GM12864 (cell line): ENCODE results near the gene SMARCD1.
A peak's percentile ranks its signal among the peaks of the same experiment; 100 is the strongest.

Source experiments
- DNase-seq: peaks from one replicate; pipeline ENCODE4 v3.0.0-alpha.2; 2011; ENCODE audit warnings: low read depth
- H3K4me3 ChIP-seq: 2 replicates; pipeline ENCODE4 v1.5.1; 2011; ENCODE audit warnings: mild to moderate bottlenecking, low read depth, low read length, control low read depth
- TF ChIP-seq, protein P1 (sequence below): IDR thresholded peaks from 2 replicates; pipeline ENCODE4 v1.5.1; 2011; ENCODE audit warnings: low read depth, mild to moderate bottlenecking, moderate library complexity, low read length, control low read depth, inconsistent platforms; ENCODE audit errors: missing control alignments

The SMARCD1 gene

DNA sequence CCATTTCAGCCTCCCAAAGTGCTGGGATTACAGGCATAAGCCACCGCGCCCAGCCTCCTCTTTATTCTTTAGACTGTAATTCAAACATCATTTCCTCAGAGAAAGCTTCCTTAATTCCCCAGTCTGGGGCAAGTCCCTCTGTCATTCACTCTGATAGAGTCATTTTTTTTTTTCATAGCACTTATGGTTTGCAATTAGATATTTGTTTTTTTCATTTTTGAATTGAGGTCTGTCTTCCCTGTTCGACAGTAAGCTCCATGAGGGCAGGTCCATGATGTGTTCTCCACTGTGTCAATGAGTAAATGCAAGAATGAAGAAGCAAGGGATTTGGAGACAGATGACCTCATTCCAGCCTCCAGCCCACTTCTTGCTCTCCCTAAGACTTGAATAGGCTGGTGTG, 15.6 kb upstream of the SMARCD1 start:
- DNase-seq, result no peak
- H3K4me3 ChIP-seq, result no peak overlapping the region

DNA sequence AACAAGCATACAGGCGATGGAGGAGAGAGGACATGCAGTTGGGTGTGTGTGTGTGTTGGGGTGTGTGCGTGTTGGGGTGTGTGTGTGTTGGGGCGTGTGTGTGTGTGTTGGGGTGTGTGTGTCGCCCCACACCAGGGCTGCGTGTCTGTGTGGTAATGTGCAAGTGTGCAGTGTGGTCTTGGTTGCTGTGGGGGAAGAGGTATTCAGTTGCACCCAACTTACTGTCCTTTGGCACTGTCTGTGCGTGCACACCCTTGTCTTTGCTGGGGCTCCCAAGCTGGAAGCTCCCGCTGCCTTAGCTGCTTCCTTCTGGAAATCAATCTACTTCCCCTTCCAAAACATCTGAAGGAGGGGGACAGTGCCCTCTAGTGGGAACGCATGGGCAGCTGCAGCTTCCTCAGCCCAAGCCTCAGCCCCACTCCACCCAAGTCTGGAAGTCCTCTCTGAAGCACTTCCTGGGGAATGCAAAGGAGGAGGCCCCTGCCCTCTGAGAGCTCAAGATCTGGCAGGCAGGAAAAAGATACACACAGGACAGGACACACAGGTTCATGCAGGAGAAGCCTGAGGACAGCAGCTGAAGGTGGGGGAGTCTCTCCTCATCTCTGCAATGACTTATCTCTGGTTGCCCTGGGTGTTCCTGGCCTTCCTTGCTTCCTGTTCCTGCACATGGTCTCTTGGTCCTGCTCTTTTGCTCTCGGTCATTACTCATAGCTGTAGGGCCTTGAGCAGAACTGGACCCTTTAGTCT, 14.7 kb upstream of the SMARCD1 start:
- DNase-seq, result no peak
- no peak overlapping the region for H3K4me3 ChIP-seq
- TF ChIP-seq, protein P1, sequence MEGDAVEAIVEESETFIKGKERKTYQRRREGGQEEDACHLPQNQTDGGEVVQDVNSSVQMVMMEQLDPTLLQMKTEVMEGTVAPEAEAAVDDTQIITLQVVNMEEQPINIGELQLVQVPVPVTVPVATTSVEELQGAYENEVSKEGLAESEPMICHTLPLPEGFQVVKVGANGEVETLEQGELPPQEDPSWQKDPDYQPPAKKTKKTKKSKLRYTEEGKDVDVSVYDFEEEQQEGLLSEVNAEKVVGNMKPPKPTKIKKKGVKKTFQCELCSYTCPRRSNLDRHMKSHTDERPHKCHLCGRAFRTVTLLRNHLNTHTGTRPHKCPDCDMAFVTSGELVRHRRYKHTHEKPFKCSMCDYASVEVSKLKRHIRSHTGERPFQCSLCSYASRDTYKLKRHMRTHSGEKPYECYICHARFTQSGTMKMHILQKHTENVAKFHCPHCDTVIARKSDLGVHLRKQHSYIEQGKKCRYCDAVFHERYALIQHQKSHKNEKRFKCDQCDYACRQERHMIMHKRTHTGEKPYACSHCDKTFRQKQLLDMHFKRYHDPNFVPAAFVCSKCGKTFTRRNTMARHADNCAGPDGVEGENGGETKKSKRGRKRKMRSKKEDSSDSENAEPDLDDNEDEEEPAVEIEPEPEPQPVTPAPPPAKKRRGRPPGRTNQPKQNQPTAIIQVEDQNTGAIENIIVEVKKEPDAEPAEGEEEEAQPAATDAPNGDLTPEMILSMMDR, result peak; percentile 98

More for the DNA sequence above, 15.6 kb upstream of the SMARCD1 start:
- TF ChIP-seq, protein P1, result no peak

DNA sequence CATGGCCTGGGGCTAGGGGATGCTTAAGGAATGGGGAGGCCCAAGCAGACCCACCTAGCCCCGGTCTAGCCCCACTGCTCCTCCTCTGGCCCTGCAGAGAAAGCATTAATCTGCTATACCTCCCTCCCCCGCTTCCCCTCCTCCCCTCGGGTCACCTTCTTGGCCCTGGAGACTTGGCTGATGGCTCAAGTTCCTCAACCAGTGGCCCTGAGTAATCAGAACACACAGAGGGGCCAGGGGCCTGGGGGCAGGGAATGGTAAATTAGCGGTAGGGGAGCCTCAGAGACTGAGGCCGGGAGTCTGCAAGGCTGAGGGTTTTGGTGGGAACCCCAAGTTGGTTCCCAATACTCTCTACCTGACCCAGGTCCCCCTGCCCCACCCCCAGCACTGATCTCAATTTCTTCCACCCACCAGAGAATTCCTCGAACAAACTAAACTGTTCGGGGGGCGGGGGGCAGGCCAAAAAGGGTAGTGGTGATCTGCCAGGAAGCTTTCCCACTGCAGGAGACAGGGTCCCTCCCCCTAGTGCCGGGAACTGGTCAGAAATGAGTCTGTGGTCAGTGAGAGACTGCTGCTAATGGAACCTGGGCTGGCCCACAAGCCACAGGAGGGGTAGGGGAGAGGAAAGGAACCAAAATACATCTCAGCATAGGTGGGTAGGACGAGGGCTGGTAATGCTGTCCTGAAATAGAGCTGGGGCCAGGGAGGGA, 12.8 kb upstream of the SMARCD1 start:
- no peak for DNase-seq
- no peak overlapping the region for H3K4me3 ChIP-seq
- TF ChIP-seq, protein P1, result no peak

DNA sequence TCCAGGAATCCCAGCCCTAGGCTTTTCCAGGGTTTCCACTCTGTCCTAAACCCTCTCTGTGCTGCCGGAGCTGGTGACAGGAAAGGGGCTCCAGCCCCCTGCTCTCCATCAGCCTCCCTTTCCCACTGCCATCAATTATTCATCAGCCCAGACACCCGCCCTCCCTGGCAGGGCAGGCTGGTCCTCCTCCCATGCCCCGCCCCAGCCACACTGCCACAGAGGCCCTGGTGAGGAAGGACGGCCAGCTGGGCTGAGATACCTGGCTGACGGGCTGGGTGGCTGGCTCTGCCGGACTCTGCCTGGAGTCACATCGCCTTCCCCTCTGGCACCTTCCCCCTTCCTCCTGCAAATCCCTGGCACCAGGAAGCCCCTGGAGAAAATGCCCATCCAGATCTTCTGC, 11.9 kb upstream of the SMARCD1 start:
- TF ChIP-seq, protein P1, result no peak
- DNase-seq, result no peak
- H3K4me3 ChIP-seq, result no peak overlapping the region

DNA sequence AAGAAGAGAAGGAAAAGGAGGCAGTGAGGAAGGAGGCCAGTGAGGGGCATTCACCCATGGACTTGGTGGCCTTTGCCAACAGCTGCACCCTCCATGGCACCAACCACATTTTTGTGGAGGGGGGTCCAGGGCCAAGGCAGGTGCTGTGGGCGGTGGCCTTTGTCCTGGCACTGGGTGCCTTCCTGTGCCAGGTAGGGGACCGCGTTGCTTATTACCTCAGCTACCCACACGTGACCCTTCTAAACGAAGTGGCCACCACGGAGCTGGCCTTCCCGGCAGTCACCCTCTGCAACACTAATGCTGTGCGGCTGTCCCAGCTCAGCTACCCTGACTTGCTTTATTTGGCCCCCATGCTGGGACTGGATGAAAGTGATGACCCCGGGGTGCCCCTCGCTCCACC, 11.4 kb upstream of the SMARCD1 start:
- TF ChIP-seq, protein P1, result no peak
- H3K4me3 ChIP-seq, result no peak overlapping the region
- DNase-seq, result no peak

DNA sequence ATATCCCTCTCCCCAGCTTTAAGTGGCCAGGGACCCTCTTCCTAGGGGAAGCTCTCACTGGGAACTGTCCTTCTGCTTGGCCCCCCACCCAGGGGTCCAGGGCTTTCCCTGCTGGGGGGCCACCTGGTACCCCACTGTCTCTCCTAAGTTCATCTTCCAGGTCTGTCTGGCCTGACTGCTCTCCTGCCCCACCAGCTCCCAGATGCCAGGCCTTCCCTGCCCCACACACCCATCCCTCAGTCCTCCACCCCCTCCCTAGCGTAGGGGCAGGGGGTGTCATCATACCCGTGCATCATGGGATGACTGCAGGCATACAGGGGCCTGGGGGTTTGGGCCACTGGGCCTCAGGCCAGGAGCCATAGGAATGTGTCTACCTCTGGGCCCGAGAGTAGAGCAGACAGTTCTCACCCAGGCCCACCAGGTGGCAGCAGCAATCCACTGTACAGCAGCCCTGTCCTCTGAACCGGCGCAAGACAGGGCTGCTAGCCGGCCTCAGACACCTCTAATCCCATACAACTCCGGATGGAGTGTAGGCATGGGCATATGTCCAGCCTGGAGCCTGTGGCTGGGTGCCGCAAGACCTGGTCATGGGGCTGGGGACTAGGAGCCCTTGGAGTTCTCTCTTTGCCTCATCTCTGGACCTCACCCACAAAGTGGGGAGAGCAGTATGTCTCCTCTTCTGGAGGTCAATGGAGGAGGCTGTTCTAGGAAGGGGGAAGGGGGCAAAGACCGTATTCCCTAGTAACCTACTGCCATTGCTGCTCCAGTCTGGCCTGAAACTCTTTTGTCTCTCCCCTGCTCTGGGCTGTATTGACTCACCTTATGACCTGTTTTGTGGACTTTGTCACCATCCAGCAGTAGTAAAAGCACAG, 10.0 kb upstream of the SMARCD1 start:
- no peak for DNase-seq
- no peak overlapping the region for H3K4me3 ChIP-seq
- TF ChIP-seq, protein P1, result peak; percentile 94
